AG04450 (cell line): ENCODE measurements around the gene SIAH3. TPM values are rescaled to one million over a fixed set of nuclear protein-coding genes. Genes with fewer than 3 reads are reported as not detected.

Source experiments
- CTCF ChIA-PET: fragments of 300-600, 350-600 bp; formaldehyde crosslinking; extraction: SDS; loops from one replicate; lab custom pipeline; 2022; ENCODE audit warnings: antibody characterized with exemption, inconsistent platforms; lab: Charles Lee
- POLR2A ChIA-PET: fragments of 350-600 bp; formaldehyde crosslinking; extraction: SDS; loops from one replicate; lab custom pipeline; 2021; ENCODE audit warnings: antibody characterized with exemption, inconsistent platforms; lab: Yijun Ruan, JAX
- DNase-seq: peaks from one replicate; pipeline ENCODE4 v3.0.0-alpha.2; 2011; ENCODE audit warnings: low read depth, low spot score
- H3K27ac ChIP-seq: one replicate; pipeline ENCODE4 v1.5.1; 2012; ENCODE audit warnings: low read depth, low read length, control low read depth
- H3K27me3 ChIP-seq: one replicate; pipeline ENCODE4 v1.6.0; 2012; ENCODE audit warnings: low read length; ENCODE audit not compliant: control insufficient read depth, insufficient read depth
- H3K4me3 ChIP-seq: 2 replicates; pipeline ENCODE4 v1.5.1; 2011; ENCODE audit warnings: mild to moderate bottlenecking, low read depth, low read length, control low read depth
- H3K9me3 ChIP-seq: 2 replicates; pipeline ENCODE4 v1.5.1; 2012; ENCODE audit warnings: low read length; ENCODE audit not compliant: control insufficient read depth, insufficient read depth
- CTCF ChIP-seq: IDR thresholded peaks from 2 replicates; pipeline ENCODE4 v1.5.1; 2011; ENCODE audit warnings: low read depth, low read length, control low read depth, inconsistent platforms
- polyA plus RNA-seq: library from polyadenylated mRNA; depleted of rRNA; stranded (reverse); fragments of >200 nt; gene quantifications from 2 replicates; pipeline ENCODE4 v1.2.3, GENCODE V29; 2011

The SIAH3 gene
- polyA plus RNA-seq, 1 experiment: not detected

GRCh38 chr13:45852494-45852893, 941 bp upstream of the SIAH3 start:
- TF ChIP-seq CTCF: no peak
- Histone ChIP-seq H3K9me3 (no peaks in the 10 kb centered on the region), H3K4me3 (no peak overlapping the region), H3K27me3 (peaks cover 43% of the 10 kb centered on the region), H3K27ac (no peak overlapping the region)
- no peak for DNase-seq
- POLR2A ChIA-PET: no interaction called here
- CTCF ChIA-PET: no interaction called here

- TF ChIP-seq CTCF: no peak
- no peak for DNase-seq
- H3K4me3 ChIP-seq: no peak overlapping the region
- no peaks in the 10 kb centered on the region for H3K9me3 ChIP-seq
- POLR2A ChIA-PET: no interaction called here
- CTCF ChIA-PET: no interaction called here
- peaks cover 43% of the 10 kb centered on the region for H3K27me3 ChIP-seq
- no peak overlapping the region for H3K27ac ChIP-seq
Measured at GRCh38 chr13:45851956-45852355, 403 bp upstream of the SIAH3 start.

GRCh38 chr13:45850027-45850613, 1.4 kb downstream of the SIAH3 start:
- POLR2A ChIA-PET: no interaction called here
- Histone ChIP-seq H3K4me3 (no peak overlapping the region), H3K27me3 (peaks cover 41% of the 10 kb centered on the region), H3K27ac (no peak overlapping the region), H3K9me3 (no peaks in the 10 kb centered on the region)
- no peak for TF ChIP-seq CTCF
- no peak for DNase-seq
- CTCF ChIA-PET: no interaction called here

- DNase-seq: no peak
- Histone ChIP-seq H3K4me3 (no peak overlapping the region), H3K27ac (no peak overlapping the region), H3K27me3 (peaks cover 41% of the 10 kb centered on the region), H3K9me3 (no peaks in the 10 kb centered on the region)
- no peak for TF ChIP-seq CTCF
- CTCF ChIA-PET: no interaction called here
- POLR2A ChIA-PET: no interaction called here
Measured at GRCh38 chr13:45849408-45849807, 2.1 kb downstream of the SIAH3 start.

GRCh38 chr13:45847554-45848224, 3.9 kb downstream of the SIAH3 start:
- TF ChIP-seq CTCF: no peak
- no peaks in the 10 kb centered on the region for H3K9me3 ChIP-seq
- no peak overlapping the region for H3K27ac ChIP-seq
- peaks cover 40% of the 10 kb centered on the region for H3K27me3 ChIP-seq
- CTCF ChIA-PET: no interaction called here
- POLR2A ChIA-PET: no interaction called here
- no peak overlapping the region for H3K4me3 ChIP-seq
- DNase-seq: no peak
